HFFc6 (cell line): ENCODE measurements around the gene SH3GL1. TPM values are rescaled to one million over a fixed set of nuclear protein-coding genes. Genes with fewer than 3 reads are reported as not detected.

ENCODE experiments used
- DNase-seq: peaks from one replicate; pipeline ENCODE4 v3.0.0-alpha.2; 2018
- H3K27ac Mint-ChIP-seq: 2 replicates; pipeline ENCODE4 v1.8.0; 2020; ENCODE audit warnings: mild to moderate bottlenecking, mixed read lengths
- H3K27me3 Mint-ChIP-seq: 2 replicates; pipeline ENCODE4 v1.8.0; 2021; ENCODE audit warnings: mild to moderate bottlenecking, moderate library complexity, mixed read lengths; ENCODE audit not compliant: insufficient read depth
- H3K36me3 Mint-ChIP-seq: 2 replicates; pipeline ENCODE4 v1.8.0; 2021; ENCODE audit warnings: low read depth, mixed read lengths
- H3K4me1 Mint-ChIP-seq: 2 replicates; pipeline ENCODE4 v1.8.0; 2020; ENCODE audit warnings: low read depth, mixed read lengths
- H3K4me3 Mint-ChIP-seq: 2 replicates; pipeline ENCODE4 v1.8.0; 2020; ENCODE audit warnings: mild to moderate bottlenecking, moderate library complexity, mixed read lengths
- H3K9me3 Mint-ChIP-seq: 2 replicates; pipeline ENCODE4 v1.8.0; 2020; ENCODE audit warnings: mild to moderate bottlenecking, mixed read lengths
- CTCF ChIP-seq: fragments of 200-600 bp; sonication (generic); IDR thresholded peaks from 2 replicates; pipeline ENCODE4 v1.5.0; 2021; ENCODE audit warnings: antibody characterized with exemption, mild to moderate bottlenecking
- microRNA-seq: library from miRNA; unstranded; fragments of <30 nt; microRNA quantifications from one replicate; pipeline ENCODE4, GENCODE V29; 2019
- total RNA-seq, 6 experiments: library from RNA; stranded (reverse); fragmentation: NEBNext Ultra II Directional; extraction: Animal tissue kit (Norgen Biotek cat#: 25700); gene quantifications; 2 replicates in 1 of 6; 3 replicates in 5 of 6; pipeline ENCODE4 v1.2.3, GENCODE V29; 2021

The SH3GL1 gene
- total RNA-seq, 6 experiments from 2014 or later, result 102 to 126 (median 110) TPM

GRCh38 chr19:4319067-4319718 is 81.2 kb downstream of the SH3GL1 start:
- Mint-ChIP-seq H3K9me3 (peaks cover 30% of the 10 kb centered on the region), H3K4me1 (no peaks in the 10 kb centered on the region), H3K4me3 (no peak overlapping the region), H3K36me3 (peaks cover 25% of the 10 kb centered on the region), H3K27ac (no peak overlapping the region), H3K27me3 (no peaks in the 10 kb centered on the region; the same call in 1 of the 2 replicates)
- no peak for DNase-seq
- no peak for TF ChIP-seq CTCF

- no peak overlapping the region for H3K4me3 Mint-ChIP-seq
- peaks cover 30% of the 10 kb centered on the region for H3K9me3 Mint-ChIP-seq
- no peaks in the 10 kb centered on the region for H3K27me3 Mint-ChIP-seq
- TF ChIP-seq CTCF, result no peak
- DNase-seq, result no peak
- H3K27ac Mint-ChIP-seq, result no peak overlapping the region
- H3K36me3 Mint-ChIP-seq, result peaks cover 25% of the 10 kb centered on the region
- H3K4me1 Mint-ChIP-seq, result no peaks in the 10 kb centered on the region
Observed at GRCh38 chr19:4318460-4318859, 81.9 kb downstream of the SH3GL1 start.

GRCh38 chr19:4316956-4317355 is 83.4 kb downstream of the SH3GL1 start:
- Mint-ChIP-seq H3K4me1 (no peaks in the 10 kb centered on the region), H3K36me3 (peaks cover 25% of the 10 kb centered on the region), H3K9me3 (peaks cover 27% of the 10 kb centered on the region), H3K27me3 (no peaks in the 10 kb centered on the region), H3K27ac (no peak overlapping the region), H3K4me3 (no peak overlapping the region)
- no peak for TF ChIP-seq CTCF
- DNase-seq, result no peak

GRCh38 chr19:4313847-4314490 is 86.4 kb downstream of the SH3GL1 start:
- no peak for TF ChIP-seq CTCF
- H3K9me3 Mint-ChIP-seq, result peaks cover under 1% of the 10 kb centered on the region; the same call in 1 of the 2 replicates
- H3K27ac Mint-ChIP-seq, result no peak overlapping the region
- DNase-seq, result no peak
- no peaks in the 10 kb centered on the region for H3K4me1 Mint-ChIP-seq
- H3K27me3 Mint-ChIP-seq, result no peaks in the 10 kb centered on the region
- H3K4me3 Mint-ChIP-seq, result no peak overlapping the region
- H3K36me3 Mint-ChIP-seq, result peaks cover 16% of the 10 kb centered on the region

Small RNA genes within 50 kb of the gene (microRNA-seq; reads per million reads assigned to microRNA genes)
- gene MIR4746, result 17.8 reads per million, percentile 24 among the genes with 10 or more reads in this experiment

Other genes with a start within 250 kb of the SH3GL1 start
- not detected for gene CREB3L3, start 246.9 kb downstream of the SH3GL1 start, total RNA-seq
- gene SIRT6, start 218.0 kb downstream of the SH3GL1 start, total RNA-seq, result 10 to 100 TPM; 23.4 to 27.5 (median 25.2) TPM
- gene ANKRD24, start 217.9 kb downstream of the SH3GL1 start, total RNA-seq, result under 1 TPM; 0.11 to 0.81 (median 0.54) TPM
- gene EBI3, start 171.0 kb downstream of the SH3GL1 start, total RNA-seq, result under 1 TPM; 0.17 to 0.61 (median 0.37) TPM
- 10 to 100 TPM; 12.0 to 17.7 (median 16.1) TPM for gene YJU2, start 153.5 kb downstream of the SH3GL1 start, total RNA-seq
- not detected for gene SHD, start 121.3 kb downstream of the SH3GL1 start, total RNA-seq
- not detected for gene TMIGD2, start 98.2 kb downstream of the SH3GL1 start, total RNA-seq
- 10 to 100 TPM in 5 of 6 experiments, 1 to 10 TPM in 1; 9.2 to 15.2 (median 12.2) TPM for gene FSD1, start 95.9 kb downstream of the SH3GL1 start, total RNA-seq
- 1 to 10 TPM in 4 of 6 experiments, under 1 TPM in 2; 0.24 to 2.7 (median 1.9) TPM for gene STAP2, start 61.7 kb downstream of the SH3GL1 start, total RNA-seq
- 10 to 100 TPM; 11.7 to 15.0 (median 12.1) TPM for gene MPND, start 57.0 kb downstream of the SH3GL1 start, total RNA-seq
- gene CHAF1A, start 2.1 kb upstream of the SH3GL1 start, total RNA-seq, result 10 to 100 TPM; 18.3 to 26.3 (median 24.4) TPM
- 100 to 1,000 TPM; 124 to 142 (median 131) TPM for gene UBXN6, start 57.2 kb upstream of the SH3GL1 start, total RNA-seq
- gene HDGFL2, start 71.8 kb upstream of the SH3GL1 start, total RNA-seq, result 10 to 100 TPM; 68.0 to 79.6 (median 74.2) TPM
- gene PLIN4, start 117.9 kb upstream of the SH3GL1 start, total RNA-seq, result not detected
- not detected for gene PLIN5, start 134.7 kb upstream of the SH3GL1 start, total RNA-seq
- not detected for gene LRG1, start 139.5 kb upstream of the SH3GL1 start, total RNA-seq
- under 1 TPM; 0.05 to 0.30 (median 0.21) TPM for gene SEMA6B, start 159.1 kb upstream of the SH3GL1 start, total RNA-seq
- gene TNFAIP8L1, start 239.0 kb upstream of the SH3GL1 start, total RNA-seq, result 1 to 10 TPM; 4.5 to 8.2 (median 6.7) TPM